GM19099 (cell line): ENCODE data around the gene IGSF9B.

Experiments used
- POLR2A ChIP-seq: IDR thresholded peaks from 3 replicates; pipeline ENCODE4 v1.6.1; 2011; ENCODE audit warnings: low read depth; ENCODE audit not compliant: insufficient read length; ENCODE audit errors: extremely low read depth

Gene IGSF9B

DNA sequence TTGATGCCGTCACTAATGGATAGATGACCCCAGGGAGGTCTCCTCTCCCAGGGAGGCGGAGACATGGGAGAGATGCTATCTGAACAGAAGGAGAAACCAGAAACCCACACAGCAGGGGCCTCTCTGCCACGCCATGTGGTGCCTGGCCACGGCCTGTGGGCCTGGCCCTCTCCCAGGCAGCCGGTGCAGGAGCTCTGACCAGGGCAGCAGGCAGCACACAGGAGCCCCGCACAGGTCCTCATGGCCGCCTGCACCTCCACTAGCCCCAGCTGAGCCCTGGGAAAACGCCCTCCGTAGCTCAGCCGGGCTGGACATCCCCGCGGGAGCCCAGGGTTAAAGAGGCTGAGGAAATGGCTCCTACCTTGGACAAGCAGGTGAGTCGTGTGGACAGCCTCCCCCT, 19.8 kb downstream of the IGSF9B start:
- no peak for TF ChIP-seq POLR2A

- TF ChIP-seq POLR2A = no peak
These were observed 20.2 kb downstream of the IGSF9B start for GRCh38 chr11:133936592-133936991.

DNA sequence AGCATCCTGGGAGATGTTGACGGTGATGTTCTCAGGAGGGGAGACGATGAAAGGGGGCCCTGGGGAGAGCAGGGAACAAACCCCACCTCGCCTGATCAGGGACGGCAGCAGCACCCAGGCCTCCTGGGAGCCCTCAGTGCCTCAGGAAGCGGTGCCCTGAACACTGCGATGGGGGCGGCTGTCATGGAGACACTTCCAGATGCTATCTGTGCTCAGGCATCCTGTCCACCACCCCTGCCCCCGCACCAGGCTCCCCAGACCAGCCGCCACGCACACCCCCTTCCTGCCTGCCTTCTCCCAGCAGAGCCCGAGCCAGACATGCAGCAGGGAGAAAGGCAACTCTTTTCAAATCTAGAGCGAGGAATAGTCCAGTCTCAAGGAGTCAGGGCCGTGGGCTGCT, 20.6 kb downstream of the IGSF9B start:
- no peak for TF ChIP-seq POLR2A

DNA sequence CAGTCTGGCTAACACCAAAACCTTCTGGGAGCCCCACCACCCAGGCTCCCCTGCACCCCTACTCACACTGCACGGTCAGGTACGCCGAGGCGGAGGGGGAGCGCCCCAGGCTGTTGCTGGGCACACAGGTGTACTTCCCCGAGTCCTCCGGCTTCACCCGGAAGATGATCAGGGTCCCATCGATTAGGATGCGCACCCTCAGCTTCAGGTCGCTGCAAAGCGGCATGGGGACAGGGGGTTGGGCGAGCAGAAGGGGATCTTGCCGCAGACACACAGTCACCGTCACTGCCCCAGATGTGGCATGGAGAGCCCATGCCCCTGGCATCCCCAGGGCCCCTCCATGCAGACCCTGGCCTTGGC, 21.2 kb downstream of the IGSF9B start:
- TF ChIP-seq POLR2A = no peak

DNA sequence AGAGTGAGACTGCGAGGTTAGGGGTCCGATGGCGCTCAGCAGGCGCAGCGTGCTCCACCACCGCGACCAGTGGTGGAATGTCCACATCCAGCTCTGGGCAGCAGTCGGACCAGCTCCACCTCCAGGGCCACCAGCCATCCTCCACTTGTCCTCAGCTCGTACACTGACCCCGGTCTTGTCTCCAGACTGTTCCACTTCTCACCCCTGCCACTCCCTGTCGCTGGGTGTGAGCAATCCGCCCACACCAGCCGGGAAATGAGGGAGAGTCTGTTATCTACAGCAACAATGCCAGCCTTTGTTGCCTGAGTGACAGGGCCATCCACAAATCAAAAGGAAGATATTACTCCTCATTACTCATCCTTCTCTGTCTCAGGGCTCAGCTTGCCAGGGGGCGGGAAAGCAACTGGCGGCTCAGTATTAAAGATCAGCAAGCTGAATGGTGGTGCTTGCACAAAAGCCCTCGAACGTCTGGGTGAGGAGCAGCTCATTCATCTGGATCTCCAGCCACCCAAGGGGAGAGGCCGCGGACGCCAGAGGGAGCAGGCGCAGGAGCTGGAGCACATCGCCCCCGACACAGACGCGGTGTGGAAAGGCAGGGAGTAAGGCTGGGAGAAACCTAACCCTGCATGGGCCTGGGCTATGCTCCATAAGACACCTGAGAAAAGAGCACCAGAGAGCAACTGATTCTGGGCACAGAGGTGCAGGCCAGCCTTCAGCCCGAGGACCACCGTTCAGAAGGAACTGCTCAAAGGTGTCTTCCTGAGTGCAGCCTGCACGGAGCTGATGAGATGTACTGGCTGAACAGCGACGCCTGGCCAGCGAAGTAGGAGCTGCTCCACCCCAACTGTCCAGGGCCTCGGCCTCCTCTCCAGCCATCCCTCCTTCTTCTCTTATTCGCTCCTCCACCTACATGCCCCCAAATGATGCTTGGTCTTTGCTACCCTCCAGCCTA, 21.9 kb downstream of the IGSF9B start:
- no peak for TF ChIP-seq POLR2A

DNA sequence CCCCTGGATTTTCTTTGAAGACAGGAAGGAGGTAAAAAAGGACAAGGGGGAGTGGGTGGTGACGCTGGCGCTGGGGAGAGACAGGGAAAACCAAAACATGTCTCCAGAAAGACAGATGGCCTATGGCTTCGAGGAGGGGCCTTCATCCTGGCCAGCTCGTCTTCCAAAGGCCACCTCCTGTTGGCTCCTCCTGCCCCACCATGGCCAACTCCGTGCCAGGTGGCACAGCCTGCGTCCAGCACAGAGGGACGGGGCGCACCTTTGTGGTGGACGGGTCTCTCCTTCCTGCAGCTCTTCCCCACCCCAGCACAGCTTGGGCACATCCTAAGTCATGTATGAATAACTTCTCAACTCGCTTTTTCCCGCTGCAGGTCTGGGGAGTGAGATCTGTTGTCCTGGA, 22.7 kb downstream of the IGSF9B start:
- no peak for TF ChIP-seq POLR2A

DNA sequence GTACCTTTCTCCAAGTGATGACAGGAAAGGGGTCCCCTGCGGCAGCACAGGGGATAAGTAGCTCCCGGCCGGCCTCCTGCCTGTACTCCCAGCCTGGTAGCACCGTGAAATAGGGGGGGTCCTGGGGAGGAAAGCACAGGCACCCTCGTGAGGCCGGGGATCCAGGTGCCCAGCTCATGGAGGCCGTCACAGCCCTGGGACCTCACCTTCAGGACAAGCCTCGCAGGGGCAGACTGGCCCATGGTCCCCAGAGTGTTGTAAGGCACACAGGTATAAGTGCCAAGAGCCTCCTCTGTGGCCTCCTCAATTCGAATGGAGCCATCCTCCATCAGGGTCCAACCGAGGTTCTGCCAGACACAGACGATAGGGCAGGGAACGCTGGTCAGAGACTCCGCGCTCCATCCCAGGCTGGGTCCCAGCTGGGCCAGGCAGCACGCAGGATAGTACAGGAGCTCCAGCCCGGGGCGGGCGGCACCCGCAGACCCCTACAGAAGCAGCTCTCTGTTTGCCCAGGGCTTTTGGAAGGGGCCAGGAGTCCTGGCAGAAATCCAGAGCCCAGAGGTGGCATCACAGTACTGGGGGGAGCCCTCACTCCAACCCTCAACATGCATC, 25.2 kb downstream of the IGSF9B start:
- TF ChIP-seq POLR2A = no peak

DNA sequence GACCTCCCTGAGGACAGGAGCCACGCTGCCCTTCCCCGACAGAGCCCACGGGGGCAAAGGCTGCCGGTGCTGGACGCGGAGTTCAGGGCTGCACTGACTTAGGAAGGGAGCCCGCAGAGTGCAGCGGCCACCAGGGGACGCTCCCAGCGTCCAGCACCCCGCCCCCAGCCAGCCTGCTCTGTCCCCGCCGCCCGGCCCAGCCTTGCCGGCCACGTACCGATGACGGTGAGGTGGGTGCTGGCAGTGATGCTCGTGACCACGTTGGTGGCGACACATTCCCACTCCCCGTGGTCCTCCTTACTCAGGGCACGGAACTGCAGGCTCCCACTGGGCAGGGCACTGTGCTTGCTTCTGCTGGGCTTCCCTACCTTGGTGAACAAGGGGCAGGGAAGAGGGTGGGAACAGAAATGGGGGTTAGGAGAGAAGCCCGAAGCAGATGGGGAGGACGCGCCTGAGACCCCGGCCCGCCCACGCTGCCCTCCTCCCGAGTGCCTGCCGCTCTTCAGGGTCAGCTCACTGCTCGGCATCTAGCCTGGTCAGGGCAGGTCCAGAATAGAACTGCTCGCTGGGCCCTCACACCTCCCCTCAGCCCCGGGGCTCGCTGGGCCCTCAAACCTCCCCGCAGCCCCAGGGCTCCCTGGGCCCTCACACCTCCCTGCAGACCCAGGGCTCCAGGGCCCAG, 25.9 kb downstream of the IGSF9B start:
- no peak for TF ChIP-seq POLR2A

GRCh38 chr11:133930053-133930766, 26.6 kb downstream of the IGSF9B start:
- no peak for TF ChIP-seq POLR2A

DNA sequence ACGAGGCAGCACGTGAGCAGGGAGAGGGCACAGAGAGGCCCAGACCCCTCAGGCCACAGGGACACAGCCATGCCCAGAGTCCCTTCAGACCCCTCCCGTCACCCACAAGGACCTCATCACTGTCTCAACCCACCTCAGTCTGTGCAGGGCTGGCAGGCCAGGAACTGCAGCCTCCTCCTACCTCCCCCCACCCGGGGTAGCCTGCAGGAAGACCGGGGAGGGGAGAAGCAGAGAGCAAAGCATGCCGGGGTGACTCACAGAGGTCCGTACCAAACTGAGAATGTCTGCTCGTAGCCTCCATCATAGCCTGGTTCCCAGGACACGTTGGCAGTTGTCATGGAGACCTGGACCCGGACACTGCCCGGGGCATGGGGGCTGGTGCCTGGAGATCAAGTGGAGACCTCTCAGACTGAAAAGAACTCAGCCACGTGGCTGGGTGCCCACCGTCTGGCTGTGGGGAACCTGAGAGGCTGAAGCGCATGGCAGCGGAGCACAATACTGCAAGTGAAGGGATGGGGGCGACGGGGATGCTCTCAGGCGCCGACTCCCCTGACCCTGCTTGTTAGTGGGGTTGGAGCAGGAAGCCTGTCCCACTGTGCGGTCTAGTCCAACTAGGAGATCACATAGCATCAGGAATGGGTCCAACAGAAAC, 27.2 kb downstream of the IGSF9B start:
- no peak for TF ChIP-seq POLR2A

- TF ChIP-seq POLR2A = no peak
These were observed 28.1 kb downstream of the IGSF9B start for GRCh38 chr11:133928628-133929059.

- TF ChIP-seq POLR2A = no peak
These were observed 28.8 kb downstream of the IGSF9B start for GRCh38 chr11:133927690-133928627.

DNA sequence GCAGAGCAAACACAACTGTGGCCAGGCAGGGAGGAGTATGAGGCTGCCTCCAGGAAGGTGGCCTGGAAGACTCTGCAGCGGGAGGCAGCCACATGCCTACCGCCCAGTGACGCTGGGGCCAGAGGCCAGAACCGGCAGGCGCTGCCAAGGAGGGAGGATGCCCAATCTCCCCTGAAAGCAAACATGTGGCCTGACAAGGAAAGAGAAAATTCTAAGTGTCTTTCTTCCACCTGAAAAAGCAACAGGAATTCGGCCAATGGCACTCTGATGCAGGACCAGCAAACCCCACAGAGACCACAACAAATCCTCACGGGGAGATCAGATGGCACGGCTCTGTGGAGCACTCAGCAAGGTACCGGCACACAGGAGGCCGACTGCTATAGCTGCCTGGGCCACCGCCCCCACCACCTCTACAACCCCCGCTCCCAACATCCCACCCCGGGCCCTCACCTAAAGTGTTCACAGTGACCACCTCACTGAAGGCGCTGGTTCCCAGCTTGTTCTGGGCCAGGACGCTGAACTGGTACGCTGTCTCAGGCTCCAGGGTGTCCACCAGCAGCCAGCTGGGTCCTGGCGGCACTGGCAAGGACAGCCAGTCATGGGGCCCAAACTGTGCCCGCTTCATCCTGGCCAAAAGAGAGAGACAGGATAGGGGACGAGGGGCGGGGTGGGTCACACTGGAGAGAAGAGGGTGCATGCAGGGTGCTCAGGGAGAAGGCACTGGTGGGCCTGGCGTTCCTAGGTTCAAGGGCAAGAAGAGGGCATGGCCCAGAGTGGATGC, 30.1 kb downstream of the IGSF9B start:
- TF ChIP-seq POLR2A = no peak
